Measurements from ENCODE around the gene RAP1GAP.

- TF ChIP-seq, protein P1, sequence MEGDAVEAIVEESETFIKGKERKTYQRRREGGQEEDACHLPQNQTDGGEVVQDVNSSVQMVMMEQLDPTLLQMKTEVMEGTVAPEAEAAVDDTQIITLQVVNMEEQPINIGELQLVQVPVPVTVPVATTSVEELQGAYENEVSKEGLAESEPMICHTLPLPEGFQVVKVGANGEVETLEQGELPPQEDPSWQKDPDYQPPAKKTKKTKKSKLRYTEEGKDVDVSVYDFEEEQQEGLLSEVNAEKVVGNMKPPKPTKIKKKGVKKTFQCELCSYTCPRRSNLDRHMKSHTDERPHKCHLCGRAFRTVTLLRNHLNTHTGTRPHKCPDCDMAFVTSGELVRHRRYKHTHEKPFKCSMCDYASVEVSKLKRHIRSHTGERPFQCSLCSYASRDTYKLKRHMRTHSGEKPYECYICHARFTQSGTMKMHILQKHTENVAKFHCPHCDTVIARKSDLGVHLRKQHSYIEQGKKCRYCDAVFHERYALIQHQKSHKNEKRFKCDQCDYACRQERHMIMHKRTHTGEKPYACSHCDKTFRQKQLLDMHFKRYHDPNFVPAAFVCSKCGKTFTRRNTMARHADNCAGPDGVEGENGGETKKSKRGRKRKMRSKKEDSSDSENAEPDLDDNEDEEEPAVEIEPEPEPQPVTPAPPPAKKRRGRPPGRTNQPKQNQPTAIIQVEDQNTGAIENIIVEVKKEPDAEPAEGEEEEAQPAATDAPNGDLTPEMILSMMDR (conservative IDR thresholded peaks at IDR 0.05 in 1 of 2, IDR thresholded peaks at IDR 0.05 in 1 of 2; ENCODE audit: extremely low read depth in 1 of 2, insufficient read depth in 1 of 2, low read depth in 1 of 2, low read length in 2 of 2) = no peak
- no peak for TF ChIP-seq EZH2 (IDR thresholded peaks at IDR 0.05; ENCODE audit: borderline replicate concordance, low read length)
Measured at GRCh38 chr1:21572735-21573277, 96.4 kb downstream of the RAP1GAP start.
